BE2C (cell line): ENCODE data around the gene PASK.
A peak's percentile ranks its signal among the peaks of the same experiment; 100 is the strongest.
"Not testable (repeated sequence)": the region's sequence is repeated elsewhere in the genome, so short reads cannot be mapped to it uniquely, and the experiment has no call there.

Source experiments
- DNase-seq: peaks from one replicate; pipeline ENCODE4 v3.0.0-alpha.2; 2020
- H3K27me3 ChIP-seq: fragments of 250-450 bp; sonication (Bioruptor Pico); 2 replicates; pipeline ENCODE4 v1.5.1; 2020; ENCODE audit warnings: mild to moderate bottlenecking
- H3K36me3 ChIP-seq: fragments of 250-450 bp; sonication (Bioruptor Pico); 2 replicates; pipeline ENCODE4 v1.5.1; 2020; ENCODE audit warnings: mild to moderate bottlenecking
- H3K4me1 ChIP-seq: fragments of 250-450 bp; sonication (Bioruptor Pico); 2 replicates; pipeline ENCODE4 v1.5.1; 2020
- H3K4me3 ChIP-seq: 2 replicates; pipeline ENCODE4 v1.5.1; 2011; ENCODE audit warnings: low read depth, low read length
- H3K9me3 ChIP-seq: fragments of 250-450 bp; sonication (Bioruptor Pico); 2 replicates; pipeline ENCODE4 v1.5.1; 2020
- CTCF ChIP-seq: IDR thresholded peaks from 2 replicates; pipeline ENCODE4 v1.5.1; 2012; ENCODE audit warnings: mild to moderate bottlenecking, low read depth, low read length

Gene PASK

GRCh38 chr2:241102239-241102803 is 47.0 kb downstream of the PASK start, which contains the start of gene MTERF4:
Gene MTERF4 (minus strand): TSS chr2:241102287. CDS start chr2:241102273, 14 bp downstream.
- DNase-seq = peak; percentile 91
- Histone ChIP-seq H3K4me1 (no peaks in the 10 kb centered on the region), H3K9me3 (no peaks in the 10 kb centered on the region), H3K27me3 (no peaks in the 10 kb centered on the region), H3K4me3 (peak within 1 kb of the TSS; percentile 84), H3K36me3 (peaks cover 16% of the 10 kb centered on the region)
- no peak for TF ChIP-seq CTCF

GRCh38 chr2:241099246-241099645 is 50.0 kb downstream of the PASK start:
- Histone ChIP-seq H3K27me3 (no peaks in the 10 kb centered on the region), H3K4me3 (no peak overlapping the region), H3K4me1 (no peaks in the 10 kb centered on the region), H3K9me3 (no peaks in the 10 kb centered on the region), H3K36me3 (peaks cover 44% of the 10 kb centered on the region)
- DNase-seq = no peak
- no peak for TF ChIP-seq CTCF

DNA sequence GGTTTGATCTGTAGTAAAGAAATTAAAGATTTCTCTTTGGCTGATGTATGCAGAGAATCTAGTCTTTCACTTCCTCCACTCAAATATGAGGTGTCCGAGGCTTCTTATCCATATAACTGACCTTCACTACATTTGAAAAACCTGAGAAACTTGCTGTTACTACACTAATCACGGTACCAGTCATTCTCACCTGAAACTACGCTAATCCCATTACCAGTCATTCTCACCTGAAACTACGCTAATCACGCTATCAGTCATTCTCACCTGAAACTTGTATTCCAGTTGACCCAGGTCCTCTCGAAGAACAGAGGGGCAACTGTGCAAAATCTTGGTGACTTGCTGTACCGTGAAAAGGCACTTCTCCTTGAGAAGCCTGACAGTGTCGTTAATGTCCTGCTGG is 52.3 kb downstream of the PASK start:
- H3K4me3 ChIP-seq = no peak overlapping the region
- H3K4me1 ChIP-seq = no peaks in the 10 kb centered on the region
- H3K36me3 ChIP-seq = peaks cover 62% of the 10 kb centered on the region
- TF ChIP-seq CTCF = no peak
- no peaks in the 10 kb centered on the region for H3K9me3 ChIP-seq
- H3K27me3 ChIP-seq = no peaks in the 10 kb centered on the region
- no peak for DNase-seq

GRCh38 chr2:241095594-241096290 is 53.5 kb downstream of the PASK start:
- Histone ChIP-seq H3K9me3 (no peaks in the 10 kb centered on the region), H3K4me1 (no peaks in the 10 kb centered on the region), H3K36me3 (peaks cover 62% of the 10 kb centered on the region), H3K27me3 (no peaks in the 10 kb centered on the region), H3K4me3 (no peak overlapping the region)
- DNase-seq = no peak
- no peak for TF ChIP-seq CTCF

- no peak for TF ChIP-seq CTCF
- no peak for DNase-seq
- Histone ChIP-seq H3K36me3 (peaks cover 62% of the 10 kb centered on the region), H3K9me3 (no peaks in the 10 kb centered on the region), H3K27me3 (no peaks in the 10 kb centered on the region), H3K4me3 (no peak overlapping the region), H3K4me1 (no peaks in the 10 kb centered on the region)
Observed at GRCh38 chr2:241094924-241095420, 54.3 kb downstream of the PASK start.

DNA sequence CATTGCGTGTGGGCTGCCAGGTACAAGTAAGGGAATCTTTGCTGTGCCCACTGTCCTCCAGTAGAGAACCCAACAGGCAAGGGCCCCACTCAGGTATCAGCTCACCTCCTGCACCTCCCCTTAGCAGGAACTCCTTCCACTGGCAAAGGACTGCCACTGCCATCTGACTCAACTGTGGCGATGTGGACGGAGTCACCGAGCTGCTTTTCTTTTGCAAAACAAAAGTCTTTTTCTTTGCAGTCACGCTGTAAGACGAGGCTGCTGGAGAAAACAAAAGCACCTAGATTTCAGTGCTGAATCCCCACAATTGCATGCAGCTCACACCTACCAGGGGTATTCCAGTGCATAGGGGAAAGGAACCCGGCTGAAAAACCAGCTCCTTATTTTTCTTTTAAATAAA is 55.1 kb downstream of the PASK start:
- H3K27me3 ChIP-seq = no peaks in the 10 kb centered on the region
- no peak for TF ChIP-seq CTCF
- H3K36me3 ChIP-seq = peaks cover 62% of the 10 kb centered on the region
- no peaks in the 10 kb centered on the region for H3K4me1 ChIP-seq
- H3K9me3 ChIP-seq = no peaks in the 10 kb centered on the region
- no peak overlapping the region for H3K4me3 ChIP-seq
- no peak for DNase-seq

DNA sequence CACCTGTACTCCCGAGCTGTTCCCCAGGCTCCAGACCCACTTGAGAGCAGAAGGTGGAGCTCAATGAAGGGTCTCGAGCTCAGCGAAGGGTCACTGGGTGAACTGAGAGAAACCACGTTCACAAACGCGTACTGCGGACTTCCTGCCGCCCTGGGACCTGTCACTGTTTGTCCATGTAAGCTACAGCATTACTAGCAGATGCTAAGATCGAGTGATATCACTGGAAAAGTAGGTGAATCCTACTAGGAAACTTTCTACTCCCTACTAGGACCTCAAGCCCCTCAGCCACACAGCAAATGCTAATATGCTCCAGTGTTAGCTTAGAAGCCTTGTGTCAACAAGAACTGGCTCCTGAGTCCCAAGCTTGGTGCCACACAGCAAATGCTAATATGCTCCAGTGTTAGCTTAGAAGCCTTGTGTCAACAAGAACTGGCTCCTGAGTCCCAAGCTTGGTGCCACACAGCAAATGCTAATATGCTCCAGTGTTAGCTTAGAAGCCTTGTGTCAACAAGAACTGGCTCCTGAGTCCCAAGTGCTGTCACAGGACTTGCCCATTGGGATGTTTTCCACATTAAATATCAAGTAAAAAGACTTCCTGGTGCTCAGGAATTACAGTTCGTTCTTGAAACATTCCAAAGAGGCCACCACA is 56.0 kb downstream of the PASK start:
- H3K36me3 ChIP-seq = peaks cover 63% of the 10 kb centered on the region
- DNase-seq, H3K9me3 ChIP-seq, H3K4me3 ChIP-seq, H3K27me3 ChIP-seq, H3K4me1 ChIP-seq: not testable (repeated sequence)
